Measurements from ENCODE around the gene SPTBN4.

- TF ChIP-seq PRDM10 (tag by site-specific recombination; IDR thresholded peaks at IDR 0.05), result no peak
- no peak for TF ChIP-seq ZNF174 (tag by site-specific recombination; IDR thresholded peaks at IDR 0.05)
- no peak for TF ChIP-seq ZNF660 (tag by site-specific recombination; IDR thresholded peaks at IDR 0.05)
- TF ChIP-seq ZNF488 (tag by site-specific recombination; IDR thresholded peaks at IDR 0.05), result no peak
- TF ChIP-seq CTCF (tag by site-specific recombination; IDR thresholded peaks at IDR 0.05), result no peak
These were observed 67.3 kb downstream of the SPTBN4 start for GRCh38 chr19:40534148-40534547.

Data from HEK293 (cell line).